B cell (primary cell): ENCODE results near the gene PPM1N. TPM values are rescaled to one million over a fixed set of nuclear protein-coding genes. Genes with fewer than 3 reads are reported as not detected.

Experiments
- ATAC-seq: fragments of 200-7000 bp; cut with Tn5 transposase; one replicate; pipeline ENCODE4 v1.10.0; 2021; ENCODE audit warnings: low read depth, mild to moderate bottlenecking, moderate number of reproducible peaks, moderate library complexity
- CTCF ChIA-PET: fragments of 350-600 bp; sonication (Branson Sonifier 250); formaldehyde crosslinking; loops from one replicate; lab custom pipeline; 2021; ENCODE audit warnings: antibody characterized with exemption, inconsistent platforms; lab: Charles Lee
- POLR2A ChIA-PET: fragments of 350-600 bp; sonication (Branson Sonifier 250); formaldehyde crosslinking; loops from one replicate; lab custom pipeline; 2021; ENCODE audit warnings: antibody characterized with exemption; lab: Charles Lee
- DNase-seq: peaks from one replicate; pipeline ENCODE4 v3.0.0; 2013
- H2AFZ ChIP-seq: 2 replicates; pipeline ENCODE4 v1.6.1; 2012; ENCODE audit warnings: mild to moderate bottlenecking, low read depth, low read length; ENCODE audit not compliant: insufficient read depth, poor library complexity, severe bottlenecking
- H3K27ac ChIP-seq, 2 donors: 1 replicate in 1 of 2; 2 replicates in 1 of 2; pipeline ENCODE4 v1.5.1; 2012 to 2013; ENCODE audit warnings: low read length in 2 of 2, mild to moderate bottlenecking in 2 of 2, moderate library complexity in 1 of 2
- H3K27me3 ChIP-seq, 4 experiments: fragments of 200-600 bp in 1 of 4; sonication (generic) in 1 of 4; replicated peaks in 1 of 4; 1 replicate in 2 of 4; 2 replicates in 2 of 4; pipeline versions ENCODE4 v1.6.1 to v1.7.0; 2013 to 2016; ENCODE audit warnings: low read length in 3 of 4, mild to moderate bottlenecking in 2 of 4, mixed read lengths in 1 of 4, moderate library complexity in 1 of 4; ENCODE audit not compliant: insufficient read depth in 4 of 4, control insufficient read depth in 3 of 4; ENCODE audit errors: control extremely low read depth in 1 of 4
- H3K36me3 ChIP-seq, 2 experiments: replicated peaks in 1 of 2; 1 replicate in 1 of 2; 2 replicates in 1 of 2; pipeline versions ENCODE4 v1.6.1 to v1.7.1; 2013; ENCODE audit warnings: low read length in 1 of 2; ENCODE audit not compliant: insufficient read depth in 2 of 2, control insufficient read depth in 1 of 2; ENCODE audit errors: control extremely low read depth in 1 of 2, extremely low read depth in 1 of 2
- H3K4me1 ChIP-seq, 2 donors: fragments of 200-600 bp in 1 of 2; sonication (generic) in 1 of 2; 1 replicate in 1 of 2; 2 replicates in 1 of 2; pipeline versions ENCODE4 v1.5.1 to v1.6.1; 2013 to 2017; ENCODE audit warnings: low read length in 2 of 2; ENCODE audit not compliant: control insufficient read depth in 2 of 2, insufficient read depth in 2 of 2
- H3K4me2 ChIP-seq: replicated peaks from 2 replicates; pipeline ENCODE3; 2012; ENCODE audit warnings: mild to moderate bottlenecking, low read depth, low read length; ENCODE audit not compliant: poor library complexity, severe bottlenecking
- H3K4me3 ChIP-seq, 5 experiments: fragments of 200-600 bp in 1 of 5; sonication (generic) in 1 of 5; 1 replicate in 3 of 5; 2 replicates in 2 of 5; pipeline versions ENCODE4 v1.5.1 to v1.7.0; 2011 to 2016; ENCODE audit warnings: low read length in 4 of 5, mild to moderate bottlenecking in 4 of 5, low read depth in 2 of 5, control low read depth in 1 of 5, moderate library complexity in 1 of 5; ENCODE audit not compliant: insufficient read depth in 1 of 5; ENCODE audit errors: control extremely low read depth in 1 of 5, extremely low read depth in 1 of 5
- H3K79me2 ChIP-seq: fragments of 200-600 bp; sonication (generic); one replicate; pipeline ENCODE4 v1.6.0; 2016; ENCODE audit warnings: low read length; ENCODE audit not compliant: control insufficient read depth, insufficient read depth
- H3K9ac ChIP-seq: fragments of 200-600 bp; sonication (generic); 2 replicates; pipeline ENCODE4 v1.6.1; 2017; ENCODE audit warnings: mild to moderate bottlenecking, low read length, moderate library complexity
- H3K9me3 ChIP-seq, 3 donors: one replicate each; pipeline versions ENCODE4 v1.6.1 to v1.7.1; 2013; ENCODE audit warnings: low read length in 2 of 3; ENCODE audit not compliant: control insufficient read depth in 2 of 3, insufficient read depth in 1 of 3; ENCODE audit errors: control extremely low read depth in 1 of 3
- H4K20me1 ChIP-seq: 2 replicates; pipeline ENCODE4 v1.6.0; 2012; ENCODE audit warnings: mild to moderate bottlenecking, low read length; ENCODE audit not compliant: insufficient read depth, control insufficient read depth, poor library complexity, severe bottlenecking
- H3K27ac Mint-ChIP-seq: one replicate; pipeline ENCODE4 v1.8.0; 2021; ENCODE audit warnings: mixed read lengths
- H3K27me3 Mint-ChIP-seq: one replicate; pipeline ENCODE4 v1.8.0; 2021; ENCODE audit warnings: mixed read lengths
- H3K4me1 Mint-ChIP-seq: one replicate; pipeline ENCODE4 v1.8.0; 2021; ENCODE audit warnings: mixed read lengths
- H3K4me3 Mint-ChIP-seq: one replicate; pipeline ENCODE4 v1.8.0; 2021; ENCODE audit warnings: mixed read lengths
- H3K9me3 Mint-ChIP-seq: one replicate; pipeline ENCODE4 v1.8.0; 2022; ENCODE audit warnings: mixed read lengths; ENCODE audit not compliant: insufficient read depth
- EZH2 ChIP-seq: IDR thresholded peaks from 2 replicates; pipeline ENCODE4 v1.6.1; 2012; ENCODE audit warnings: borderline replicate concordance, low read depth, mild to moderate bottlenecking, moderate library complexity, low read length; ENCODE audit not compliant: insufficient read depth, poor library complexity, severe bottlenecking
- WGBS: methylation state at CpG from one replicate; pipeline ENCODE4 v1.1.5; 2013; ENCODE audit warnings: missing lambda C conversion rate; ENCODE audit not compliant: insufficient coverage; 5-methylcytosine and 5-hydroxymethylcytosine counted together
- intact Hi-C: fragments of 100-400 bp; cut with micrococcal nuclease; formaldehyde crosslinking; loops from one replicate; pipeline ENCODE4 v1.10.0; 2022
- polyA plus RNA-seq: library from polyadenylated mRNA; depleted of rRNA; stranded (reverse); fragments of >200 nt; gene quantifications from 2 replicates; pipeline ENCODE4 v1.2.3, GENCODE V29; 2012
- total RNA-seq, 2 donors: library from RNA; stranded (reverse); fragments of 120-200 nt in 1 of 2; gene quantifications; 1 replicate in 1 of 2; 2 replicates in 1 of 2; pipeline versions ENCODE4 v1.2.3 to v1.2.4, GENCODE V29; 2013 to 2022
- TF ChIP-seq, protein P1 (sequence below): fragments of 200-600 bp; IDR thresholded peaks from one replicate; pipeline ENCODE4 v1.8.0; 2022; ENCODE audit warnings: antibody characterized with exemption, mild to moderate bottlenecking

Gene PPM1N
- total and polyA plus RNA-seq, 2 donors (not counting 1 experiment from before 2014, with no cell fraction given) = 2.6 to 6.5 TPM

DNA sequence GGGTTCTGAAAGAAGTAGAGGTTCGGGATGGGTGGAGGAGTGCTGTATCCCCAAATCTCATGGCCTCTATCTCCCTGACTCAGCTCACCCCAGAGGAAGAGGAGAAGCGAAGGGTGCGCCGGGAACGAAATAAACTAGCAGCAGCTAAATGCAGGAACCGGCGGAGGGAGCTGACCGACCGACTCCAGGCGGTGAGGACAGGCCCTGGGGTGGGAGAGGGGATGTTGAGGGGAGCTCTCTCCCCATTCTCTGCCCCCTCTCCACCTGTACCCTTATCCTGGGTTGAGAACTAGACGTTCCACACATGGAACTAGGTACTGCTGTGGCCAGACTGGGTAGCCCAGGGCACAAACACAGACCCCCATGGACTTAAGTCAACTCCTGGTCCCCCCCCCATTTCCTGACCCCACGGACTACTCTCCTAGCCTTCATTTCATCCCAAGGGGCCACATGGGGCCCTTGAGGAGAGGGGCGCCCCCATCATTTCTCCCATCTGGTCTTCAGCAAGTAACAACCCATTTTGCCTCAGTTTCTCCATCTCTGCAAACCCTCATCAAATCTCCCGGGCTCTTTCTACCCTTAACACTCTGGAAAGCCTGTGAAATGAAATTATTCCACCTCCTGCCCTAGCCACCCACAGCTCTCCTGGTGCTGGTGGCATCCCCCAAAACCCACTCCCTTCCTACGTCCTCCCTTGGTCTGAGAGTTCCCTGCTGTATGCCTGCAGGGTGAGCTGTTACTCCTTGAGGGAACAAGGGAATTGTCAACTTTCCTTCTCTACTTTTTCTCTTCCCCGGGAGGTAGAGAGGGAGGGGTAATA lies 26.9 kb upstream of the PPM1N start:
- Mint-ChIP-seq H3K4me1 (peaks cover 42% of the 10 kb centered on the region), H3K9me3 (no peaks in the 10 kb centered on the region), H3K4me3 (peak overlapping the region; percentile 92), H3K27me3 (peaks cover 23% of the 10 kb centered on the region), H3K27ac (peak overlapping the region; percentile 37)
- peak overlapping the region in 2 of 5 experiments; percentile 68 to 98 for H3K4me3 ChIP-seq
- POLR2A ChIA-PET = no interaction called here
- peaks cover 35 to 48% of the 10 kb centered on the region in 2 donors for H3K4me1 ChIP-seq
- H3K79me2 ChIP-seq = no peaks in the 10 kb centered on the region
- H3K9me3 ChIP-seq = no peaks in the 10 kb centered on the region
- peak overlapping the region; percentile 99 for H3K9ac ChIP-seq
- no peak overlapping the region for H2AFZ ChIP-seq
- no peak overlapping the region for H3K27ac ChIP-seq
- WGBS = 64% methylated on average over 4 of the region's 16 CpGs
- CTCF ChIA-PET = interaction anchor here (0.6 to 3.4 kb wide), 4 partner anchors 14 to 70 kb away, joined by 3 to 21 read pairs (median 4); no protein-coding TSS in a partner anchor
- TF ChIP-seq EZH2 = no peak
- TF ChIP-seq, protein P1, sequence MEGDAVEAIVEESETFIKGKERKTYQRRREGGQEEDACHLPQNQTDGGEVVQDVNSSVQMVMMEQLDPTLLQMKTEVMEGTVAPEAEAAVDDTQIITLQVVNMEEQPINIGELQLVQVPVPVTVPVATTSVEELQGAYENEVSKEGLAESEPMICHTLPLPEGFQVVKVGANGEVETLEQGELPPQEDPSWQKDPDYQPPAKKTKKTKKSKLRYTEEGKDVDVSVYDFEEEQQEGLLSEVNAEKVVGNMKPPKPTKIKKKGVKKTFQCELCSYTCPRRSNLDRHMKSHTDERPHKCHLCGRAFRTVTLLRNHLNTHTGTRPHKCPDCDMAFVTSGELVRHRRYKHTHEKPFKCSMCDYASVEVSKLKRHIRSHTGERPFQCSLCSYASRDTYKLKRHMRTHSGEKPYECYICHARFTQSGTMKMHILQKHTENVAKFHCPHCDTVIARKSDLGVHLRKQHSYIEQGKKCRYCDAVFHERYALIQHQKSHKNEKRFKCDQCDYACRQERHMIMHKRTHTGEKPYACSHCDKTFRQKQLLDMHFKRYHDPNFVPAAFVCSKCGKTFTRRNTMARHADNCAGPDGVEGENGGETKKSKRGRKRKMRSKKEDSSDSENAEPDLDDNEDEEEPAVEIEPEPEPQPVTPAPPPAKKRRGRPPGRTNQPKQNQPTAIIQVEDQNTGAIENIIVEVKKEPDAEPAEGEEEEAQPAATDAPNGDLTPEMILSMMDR = no peak
- H4K20me1 ChIP-seq = peaks cover 59% of the 10 kb centered on the region
- ATAC-seq = no peak
- peaks cover 0 to 28% (median 11%) of the 10 kb centered on the region in 4 experiments for H3K27me3 ChIP-seq
- DNase-seq = no peak
- no peaks in the 10 kb centered on the region for H3K36me3 ChIP-seq
- peak overlapping the region; percentile 93 for H3K4me2 ChIP-seq
- intact Hi-C loops = no loop called here
